ENCODE data around the gene RBM38.

RBM38 gene

DNA sequence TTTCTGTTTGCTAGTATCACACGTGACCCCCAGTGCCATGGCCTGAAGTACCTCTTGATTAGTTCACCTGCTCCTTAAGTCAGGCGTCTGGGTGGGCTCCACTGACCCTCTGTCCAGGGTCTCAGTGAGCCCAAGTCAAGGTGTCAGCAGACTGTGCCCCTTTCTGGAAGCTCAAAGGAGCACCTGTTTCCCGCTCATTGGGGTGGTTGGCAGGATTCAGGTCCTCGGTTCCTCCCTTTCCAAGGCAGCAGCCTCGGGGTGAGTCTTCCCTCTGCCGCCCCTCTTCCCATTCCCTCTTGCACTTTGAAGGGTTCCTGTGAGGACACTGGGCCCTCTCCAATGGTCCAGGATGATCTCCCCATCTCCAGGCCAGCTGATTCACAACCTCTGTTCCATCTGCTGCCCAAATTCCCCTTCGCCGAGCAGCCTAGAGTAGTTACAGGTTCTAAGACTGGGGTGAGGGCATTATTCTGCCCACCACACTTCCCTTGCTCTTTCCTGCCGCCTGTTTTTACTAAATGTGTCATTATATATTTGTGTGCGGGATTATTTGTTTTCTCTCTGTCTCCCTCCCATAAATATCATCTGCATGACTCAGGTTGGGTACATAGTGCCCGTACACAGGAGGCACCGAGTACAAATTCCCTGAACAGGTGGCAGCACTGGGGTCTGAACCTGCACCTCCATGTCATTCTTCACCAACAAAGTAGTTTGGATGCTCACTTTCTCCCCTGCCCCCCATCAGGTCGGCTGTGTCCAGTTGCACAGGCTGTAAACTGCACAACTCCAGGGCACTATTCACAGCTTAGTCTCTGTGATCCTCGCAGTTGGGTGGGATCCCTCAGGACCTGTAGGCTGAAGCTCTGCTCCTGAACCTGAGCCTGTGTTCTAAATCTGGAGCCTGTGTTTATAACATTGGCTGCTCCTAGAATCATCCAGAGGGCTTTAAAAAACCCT, 58.5 kb downstream of the RBM38 start:
- DNase-seq (ENCODE audit: low read depth in 2 of 3, low spot score in 1 of 3) = no peak

- DNase-seq (ENCODE audit: low read depth in 2 of 3, low spot score in 1 of 3) = no peak
Measured at GRCh38 chr20:57450419-57450818, 59.2 kb downstream of the RBM38 start.

DNA sequence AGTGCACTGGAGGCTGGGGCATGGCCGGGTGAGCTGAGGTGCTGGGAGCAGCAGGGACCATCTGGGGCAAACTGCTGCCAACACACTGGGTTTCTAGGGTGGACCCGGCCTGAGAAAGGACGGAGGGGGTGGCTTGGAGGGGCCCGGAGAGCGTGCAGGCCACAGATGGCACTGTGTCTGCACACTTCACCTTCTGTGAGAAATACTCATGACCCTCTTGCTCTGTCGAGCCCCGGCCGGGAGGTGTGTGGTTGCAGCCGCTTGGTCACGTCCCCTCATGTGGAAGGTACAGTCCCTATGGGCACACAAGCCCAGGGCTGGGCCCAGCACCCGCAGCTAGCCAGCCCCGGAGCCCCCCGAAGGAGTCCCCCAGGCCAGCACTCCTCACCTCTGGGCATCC, 59.7 kb downstream of the RBM38 start:
- no peak for DNase-seq (ENCODE audit: low read depth in 2 of 3, low spot score in 1 of 3)

GRCh38 chr20:57451431-57451794, 60.2 kb downstream of the RBM38 start:
- DNase-seq (ENCODE audit: low read depth in 2 of 3, low spot score in 1 of 3) = no peak

- no peak for DNase-seq (ENCODE audit: low read depth in 2 of 3, low spot score in 1 of 3)
Measured at GRCh38 chr20:57451795-57452661, 60.8 kb downstream of the RBM38 start.

DNA sequence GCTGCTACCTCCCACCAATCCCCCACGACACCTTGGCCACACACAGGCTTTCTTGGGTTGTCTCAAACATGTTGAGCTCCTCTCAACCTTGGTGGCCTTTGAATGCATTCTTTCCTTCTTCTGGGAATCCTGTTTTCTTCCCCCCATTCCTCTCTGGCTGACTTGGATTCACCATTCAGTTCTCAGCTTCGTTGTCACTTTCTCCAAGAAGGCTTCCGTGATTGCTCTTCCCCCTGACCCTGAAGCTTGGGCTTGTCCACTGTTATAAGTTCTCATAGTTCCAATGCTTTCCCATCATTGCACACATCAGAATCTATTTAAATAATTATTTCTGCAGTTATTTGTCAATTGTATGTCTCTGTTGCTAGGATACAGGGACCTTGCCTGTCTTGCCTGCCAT, 64.2 kb downstream of the RBM38 start:
- DNase-seq (ENCODE audit: low read depth in 2 of 3, low spot score in 1 of 3) = no peak

DNA sequence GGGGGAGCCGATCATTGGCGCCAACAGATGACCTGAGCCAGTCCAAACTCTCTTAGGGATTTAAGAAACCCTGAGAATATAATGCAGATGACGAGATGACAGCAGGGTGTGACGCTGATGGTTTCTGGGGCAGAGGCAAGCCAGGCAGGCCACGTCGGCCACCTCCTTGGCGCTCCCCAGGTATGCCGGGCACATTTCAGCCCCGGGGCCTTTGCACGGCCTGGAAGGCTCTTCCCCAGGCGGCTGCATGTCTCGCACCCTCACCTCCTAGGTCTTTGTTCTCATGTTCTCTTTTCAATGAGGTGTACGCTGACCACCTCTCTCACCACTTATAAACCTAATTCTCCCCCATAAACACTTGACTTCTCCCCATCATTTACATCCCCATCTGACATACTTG, 64.9 kb downstream of the RBM38 start:
- DNase-seq (ENCODE audit: low read depth in 2 of 3, low spot score in 1 of 3) = no peak

DNA sequence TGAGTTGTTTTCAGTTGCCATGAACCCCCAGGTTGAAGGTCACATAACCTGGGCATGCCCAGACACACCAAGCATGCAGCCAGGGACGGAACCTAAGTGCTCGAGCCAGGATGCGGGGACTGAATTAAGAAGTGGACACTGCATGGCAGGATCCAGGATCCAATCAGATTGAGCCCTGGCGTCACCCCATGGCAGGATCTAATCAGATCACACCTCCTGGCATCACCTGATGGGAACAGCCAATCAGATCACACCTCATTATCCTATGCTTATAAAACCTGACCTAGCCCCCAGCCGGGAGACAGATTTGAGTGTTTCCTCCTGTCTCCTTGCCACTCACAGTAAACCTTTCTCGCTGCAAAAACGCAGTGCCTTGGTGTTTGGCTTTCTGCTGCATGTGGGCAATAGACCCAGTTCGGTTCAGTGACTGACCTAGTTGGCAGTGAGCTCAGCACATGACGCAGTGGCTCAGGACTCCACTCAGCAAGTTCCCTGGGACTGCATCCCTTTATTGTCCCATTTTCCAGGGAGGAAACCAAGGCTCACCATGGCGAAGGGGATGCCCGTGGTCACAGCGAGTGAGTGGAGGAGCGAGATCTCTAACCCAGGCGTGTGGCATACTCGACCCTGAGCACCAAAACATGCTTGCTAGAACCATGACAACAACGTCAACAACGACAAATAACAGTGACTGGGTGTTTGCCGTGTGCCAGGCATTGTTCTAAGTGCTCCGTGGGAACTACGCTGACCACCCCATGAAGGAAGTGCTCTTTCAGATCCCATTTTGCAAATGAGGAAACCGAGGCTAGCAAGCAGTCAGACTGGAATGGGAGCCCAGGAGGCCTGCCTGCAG, 66.3 kb downstream of the RBM38 start:
- DNase-seq (ENCODE audit: low read depth in 2 of 3, low spot score in 1 of 3) = no peak

DNA sequence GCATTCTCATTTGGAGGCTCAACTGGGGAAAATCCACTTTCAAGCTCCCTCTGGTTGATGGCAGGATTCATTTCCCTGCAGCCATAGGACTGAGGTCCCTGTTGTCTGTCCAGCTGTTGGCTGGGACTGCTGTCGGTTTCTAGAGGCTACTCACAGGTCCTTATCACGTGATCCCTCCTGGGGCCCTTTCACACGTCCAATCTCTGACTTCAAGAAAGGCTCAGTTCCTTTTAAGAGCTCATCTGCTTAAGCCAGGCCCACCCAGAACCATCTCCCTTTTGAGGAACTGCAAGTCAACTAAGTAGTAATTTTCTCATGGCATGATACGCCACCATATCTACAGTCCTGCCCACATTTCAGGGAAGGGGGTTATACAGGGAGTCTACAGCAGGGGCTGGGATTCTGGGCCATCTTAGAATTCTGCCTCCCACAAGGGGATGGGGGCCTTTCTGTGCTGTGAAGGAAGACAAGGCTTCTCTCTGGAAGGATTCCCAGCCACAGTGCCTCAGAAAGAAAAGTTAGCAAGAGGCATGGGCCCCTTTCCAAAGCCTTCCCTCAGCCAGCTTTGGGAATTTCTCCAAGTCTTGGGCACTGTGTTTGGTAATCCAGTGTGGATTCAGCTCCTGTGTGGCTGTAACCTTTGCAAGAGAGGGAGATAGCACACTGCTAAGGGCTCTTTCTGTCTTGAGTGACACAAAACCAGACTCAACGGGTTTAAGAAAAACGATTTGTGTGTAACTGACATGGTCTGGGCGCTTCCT, 67.4 kb downstream of the RBM38 start:
- DNase-seq (ENCODE audit: low read depth in 2 of 3, low spot score in 1 of 3) = no peak
